GM12878 (cell line): ENCODE results near the gene TMEM237. TPM values are rescaled to one million over a fixed set of nuclear protein-coding genes. Genes with fewer than 3 reads are reported as not detected.

Experiments used
- IRF3 ChIP-seq: fragments of 450-650 bp; IDR thresholded peaks from 2 replicates; pipeline ENCODE4 v1.6.1; 2014; ENCODE audit warnings: mild to moderate bottlenecking
- KAT2A ChIP-seq: conservative IDR thresholded peaks from 2 replicates; pipeline ENCODE4 v1.6.1; 2011; ENCODE audit warnings: low read depth, low read length; ENCODE audit not compliant: control insufficient read depth
- POLR2A ChIP-seq: IDR thresholded peaks from 2 replicates; pipeline ENCODE4 v1.6.1; 2011; ENCODE audit warnings: low read depth, mild to moderate bottlenecking, low read length
- YY1 ChIP-seq: IDR thresholded peaks from 2 replicates; pipeline ENCODE4 v1.6.1; 2011; ENCODE audit warnings: low read depth, mild to moderate bottlenecking, low read length
- ZBTB4 ChIP-seq: fragments of 450-650 bp; formaldehyde crosslinking; IDR thresholded peaks from 2 replicates; pipeline ENCODE4 v1.4.0; 2022; ENCODE audit warnings: mild to moderate bottlenecking, moderate library complexity
- ZNF207 ChIP-seq: fragments of 450-650 bp; IDR thresholded peaks from 2 replicates; pipeline ENCODE4 v1.6.1; 2014; ENCODE audit warnings: antibody characterized with exemption, mild to moderate bottlenecking, borderline replicate concordance
- ZNF384 ChIP-seq: IDR thresholded peaks from 2 replicates; pipeline ENCODE4 v1.6.1; 2012; ENCODE audit warnings: low read depth, mild to moderate bottlenecking, low read length, improper control_type of control experiment, borderline replicate concordance
- polyA plus RNA-seq, 11 experiments: library from polyadenylated mRNA; depleted of rRNA in 4 of 11; unstranded in 6 of 11; stranded (reverse) in 5 of 11; fragments of >200 nt; fragmentation: Nextera tagmentation in 4 of 11; fragmentation: Illumina TruSeq in 1 of 11; extraction: Ambion mirVana in 4 of 11; extraction: Trizol in 1 of 11; gene quantifications; 1 replicate in 1 of 11; 2 replicates in 10 of 11; pipeline versions ENCODE4 v1.2.1 to v1.2.3, GENCODE V29; 2011 to 2016; ENCODE audit warnings: inconsistent platforms in 2 of 11, missing spikeins in 2 of 11, low read depth in 1 of 11
- total RNA-seq, 4 experiments: library from RNA; depleted of rRNA in 3 of 4; stranded (reverse); fragments of >200 nt in 3 of 4; fragmentation: Illumina TruSeq in 1 of 4; extraction: Trizol in 1 of 4; gene quantifications; 2 replicates each; pipeline versions ENCODE4 v1.2.1 to v1.2.3, GENCODE V29; 2013 to 2021
- TF ChIP-seq, protein P1 (sequence below): fragments of 150-350 bp; IDR thresholded peaks from 2 replicates; pipeline ENCODE4 v1.6.1; 2016; ENCODE audit warnings: low read depth, low read length
- TF ChIP-seq, protein P2 (sequence below): fragments of 450-650 bp; formaldehyde crosslinking; IDR thresholded peaks from 2 replicates; pipeline ENCODE4 v1.5.0; 2022; ENCODE audit warnings: mild to moderate bottlenecking, missing genetic modification characterization

TMEM237 gene
- total and polyA plus RNA-seq, 10 of the 15 experiments (the other 5 are each of a cell fraction or from before 2014, with no cell fraction given), result 15.0 to 43.7 (median 29.3) TPM

DNA sequence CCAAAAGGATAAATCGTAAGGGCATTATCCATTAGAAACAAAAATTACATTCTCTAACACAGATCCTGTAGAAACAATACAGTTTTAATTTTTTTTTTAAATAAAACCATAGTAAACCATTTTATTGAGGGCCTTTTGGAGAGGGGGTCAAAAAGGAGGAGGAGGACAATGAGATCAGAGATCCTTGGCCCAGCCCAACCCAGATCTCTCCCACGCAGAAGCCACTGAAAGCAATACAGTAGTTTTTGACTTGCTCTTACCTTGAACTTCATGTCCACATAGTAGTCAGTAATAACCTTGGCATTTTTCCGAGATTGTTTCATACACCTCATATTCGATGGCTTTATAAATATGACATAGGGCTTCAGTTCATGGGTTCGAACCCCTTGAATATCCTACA lies 4.1 kb upstream of the TMEM237 start (continued):
- TF ChIP-seq, protein P1, sequence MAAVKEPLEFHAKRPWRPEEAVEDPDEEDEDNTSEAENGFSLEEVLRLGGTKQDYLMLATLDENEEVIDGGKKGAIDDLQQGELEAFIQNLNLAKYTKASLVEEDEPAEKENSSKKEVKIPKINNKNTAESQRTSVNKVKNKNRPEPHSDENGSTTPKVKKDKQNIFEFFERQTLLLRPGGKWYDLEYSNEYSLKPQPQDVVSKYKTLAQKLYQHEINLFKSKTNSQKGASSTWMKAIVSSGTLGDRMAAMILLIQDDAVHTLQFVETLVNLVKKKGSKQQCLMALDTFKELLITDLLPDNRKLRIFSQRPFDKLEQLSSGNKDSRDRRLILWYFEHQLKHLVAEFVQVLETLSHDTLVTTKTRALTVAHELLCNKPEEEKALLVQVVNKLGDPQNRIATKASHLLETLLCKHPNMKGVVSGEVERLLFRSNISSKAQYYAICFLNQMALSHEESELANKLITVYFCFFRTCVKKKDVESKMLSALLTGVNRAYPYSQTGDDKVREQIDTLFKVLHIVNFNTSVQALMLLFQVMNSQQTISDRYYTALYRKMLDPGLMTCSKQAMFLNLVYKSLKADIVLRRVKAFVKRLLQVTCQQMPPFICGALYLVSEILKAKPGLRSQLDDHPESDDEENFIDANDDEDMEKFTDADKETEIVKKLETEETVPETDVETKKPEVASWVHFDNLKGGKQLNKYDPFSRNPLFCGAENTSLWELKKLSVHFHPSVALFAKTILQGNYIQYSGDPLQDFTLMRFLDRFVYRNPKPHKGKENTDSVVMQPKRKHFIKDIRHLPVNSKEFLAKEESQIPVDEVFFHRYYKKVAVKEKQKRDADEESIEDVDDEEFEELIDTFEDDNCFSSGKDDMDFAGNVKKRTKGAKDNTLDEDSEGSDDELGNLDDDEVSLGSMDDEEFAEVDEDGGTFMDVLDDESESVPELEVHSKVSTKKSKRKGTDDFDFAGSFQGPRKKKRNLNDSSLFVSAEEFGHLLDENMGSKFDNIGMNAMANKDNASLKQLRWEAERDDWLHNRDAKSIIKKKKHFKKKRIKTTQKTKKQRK, result no peak
- TF ChIP-seq KAT2A (no peak), ZNF207 (no peak), YY1 (no peak), ZNF384 (no peak), ZBTB4 (CRISPR knock-in tag) (no peak), POLR2A (no peak), IRF3 (no peak)
- TF ChIP-seq, protein P2, sequence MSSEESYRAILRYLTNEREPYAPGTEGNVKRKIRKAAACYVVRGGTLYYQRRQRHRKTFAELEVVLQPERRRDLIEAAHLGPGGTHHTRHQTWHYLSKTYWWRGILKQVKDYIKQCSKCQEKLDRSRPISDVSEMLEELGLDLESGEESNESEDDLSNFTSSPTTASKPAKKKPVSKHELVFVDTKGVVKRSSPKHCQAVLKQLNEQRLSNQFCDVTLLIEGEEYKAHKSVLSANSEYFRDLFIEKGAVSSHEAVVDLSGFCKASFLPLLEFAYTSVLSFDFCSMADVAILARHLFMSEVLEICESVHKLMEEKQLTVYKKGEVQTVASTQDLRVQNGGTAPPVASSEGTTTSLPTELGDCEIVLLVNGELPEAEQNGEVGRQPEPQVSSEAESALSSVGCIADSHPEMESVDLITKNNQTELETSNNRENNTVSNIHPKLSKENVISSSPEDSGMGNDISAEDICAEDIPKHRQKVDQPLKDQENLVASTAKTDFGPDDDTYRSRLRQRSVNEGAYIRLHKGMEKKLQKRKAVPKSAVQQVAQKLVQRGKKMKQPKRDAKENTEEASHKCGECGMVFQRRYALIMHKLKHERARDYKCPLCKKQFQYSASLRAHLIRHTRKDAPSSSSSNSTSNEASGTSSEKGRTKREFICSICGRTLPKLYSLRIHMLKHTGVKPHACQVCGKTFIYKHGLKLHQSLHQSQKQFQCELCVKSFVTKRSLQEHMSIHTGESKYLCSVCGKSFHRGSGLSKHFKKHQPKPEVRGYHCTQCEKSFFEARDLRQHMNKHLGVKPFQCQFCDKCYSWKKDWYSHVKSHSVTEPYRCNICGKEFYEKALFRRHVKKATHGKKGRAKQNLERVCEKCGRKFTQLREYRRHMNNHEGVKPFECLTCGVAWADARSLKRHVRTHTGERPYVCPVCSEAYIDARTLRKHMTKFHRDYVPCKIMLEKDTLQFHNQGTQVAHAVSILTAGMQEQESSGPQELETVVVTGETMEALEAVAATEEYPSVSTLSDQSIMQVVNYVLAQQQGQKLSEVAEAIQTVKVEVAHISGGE, result no peak
